GM23338 (cell line): ENCODE measurements around the gene CLK3. TPM values are rescaled to one million over a fixed set of nuclear protein-coding genes. Genes with fewer than 3 reads are reported as not detected.

ENCODE experiments used
- ATAC-seq: fragments of 200-7000 bp; cut with Tn5 transposase; 3 replicates; pipeline ENCODE4 v1.9.1; 2020
- DNase-seq: peaks from one replicate; pipeline ENCODE4 v3.0.0-alpha.2; 2015; ENCODE audit warnings: low spot score
- H2AFZ ChIP-seq: fragments of 200-600 bp; sonication (generic); 2 replicates; pipeline ENCODE4 v1.8.0; 2016; ENCODE audit warnings: antibody characterized with exemption, mild to moderate bottlenecking, moderate library complexity
- H3F3A ChIP-seq: fragments of 200-600 bp; sonication (generic); replicated peaks from 2 replicates; pipeline ENCODE4 v1.8.0; 2017; ENCODE audit warnings: antibody characterized with exemption, mixed run types, low read depth
- H3K27ac ChIP-seq: fragments of 200-600 bp; sonication (generic); 2 replicates; pipeline ENCODE4 v1.6.1; 2016; ENCODE audit warnings: low read depth
- H3K27me3 ChIP-seq: fragments of 200-600 bp; sonication (generic); 2 replicates; pipeline ENCODE4 v1.8.0; 2016; ENCODE audit warnings: mild to moderate bottlenecking, mixed run types, moderate library complexity; ENCODE audit not compliant: insufficient read depth
- H3K36me3 ChIP-seq: fragments of 200-600 bp; sonication (generic); 2 replicates; pipeline ENCODE4 v1.8.0; 2016; ENCODE audit warnings: mild to moderate bottlenecking; ENCODE audit not compliant: insufficient read depth
- H3K4me1 ChIP-seq: fragments of 200-600 bp; sonication (generic); 2 replicates; pipeline ENCODE4 v1.8.0; 2016; ENCODE audit warnings: mild to moderate bottlenecking, moderate library complexity; ENCODE audit not compliant: insufficient read depth
- H3K4me2 ChIP-seq: fragments of 200-600 bp; sonication (generic); 2 replicates; pipeline ENCODE4 v1.7.1; 2017; ENCODE audit warnings: mixed run types
- H3K4me3 ChIP-seq: fragments of 200-600 bp; sonication (generic); 2 replicates; pipeline ENCODE4 v1.6.1; 2016; ENCODE audit warnings: mixed run types
- H3K79me2 ChIP-seq: fragments of 200-600 bp; sonication (generic); replicated peaks from 2 replicates; pipeline ENCODE4 v1.8.0; 2017; ENCODE audit warnings: mild to moderate bottlenecking; ENCODE audit not compliant: insufficient read depth
- H3K9me2 ChIP-seq: fragments of 200-600 bp; sonication (generic); 2 replicates; pipeline ENCODE4 v1.8.0; 2017; ENCODE audit not compliant: insufficient read depth
- H4K20me1 ChIP-seq: fragments of 200-600 bp; sonication (generic); replicated peaks from 2 replicates; pipeline ENCODE4 v1.8.0; 2017; ENCODE audit warnings: mild to moderate bottlenecking; ENCODE audit not compliant: insufficient read depth
- H3K27ac Mint-ChIP-seq: 2 replicates; pipeline ENCODE4 v1.8.0; 2020; ENCODE audit warnings: inconsistent platforms, mild to moderate bottlenecking, moderate library complexity, mixed read lengths
- H3K27me3 Mint-ChIP-seq: 3 replicates; pipeline ENCODE4 v1.8.0; 2022; ENCODE audit warnings: low read depth, mild to moderate bottlenecking, moderate library complexity, mixed read lengths, inconsistent platforms; ENCODE audit not compliant: insufficient read depth, poor library complexity
- H3K36me3 Mint-ChIP-seq: 3 replicates; pipeline ENCODE4 v1.8.0; 2021; ENCODE audit warnings: low read depth, mild to moderate bottlenecking, inconsistent platforms, moderate library complexity, mixed read lengths
- H3K4me1 Mint-ChIP-seq: 3 replicates; pipeline ENCODE4 v1.8.0; 2020; ENCODE audit warnings: mild to moderate bottlenecking, inconsistent platforms, mixed read lengths
- H3K4me3 Mint-ChIP-seq: 3 replicates; pipeline ENCODE4 v1.8.0; 2021; ENCODE audit warnings: moderate library complexity, mild to moderate bottlenecking, inconsistent platforms, mixed read lengths
- H3K9me3 Mint-ChIP-seq: 3 replicates; pipeline ENCODE4 v1.8.0; 2020; ENCODE audit warnings: moderate library complexity, mild to moderate bottlenecking, inconsistent platforms, mixed read lengths
- CREB1 ChIP-seq: fragments of 250-450 bp; sonication (Bioruptor Pico); IDR thresholded peaks from 2 replicates; pipeline ENCODE4 v1.5.0; 2020; ENCODE audit warnings: low read depth, mild to moderate bottlenecking, moderate library complexity
- CTCF ChIP-seq, 2 experiments: fragments of 200-600 bp in 1 of 2; sonication (generic) in 1 of 2; conservative IDR thresholded peaks; 2 replicates each; pipeline versions ENCODE4 v1.5.1 to v1.6.1; 2016 to 2017; ENCODE audit warnings: antibody characterized with exemption in 2 of 2, low read depth in 2 of 2, mild to moderate bottlenecking in 2 of 2, moderate library complexity in 1 of 2
- ETS1 ChIP-seq: IDR thresholded peaks from 2 replicates; pipeline ENCODE4 v1.6.1; 2016; ENCODE audit warnings: antibody characterized with exemption
- EZH2 ChIP-seq: fragments of 200-600 bp; sonication (generic); IDR thresholded peaks from one replicate; pipeline ENCODE4 v1.8.0; 2017; ENCODE audit warnings: antibody characterized with exemption, mild to moderate bottlenecking, low read depth; ENCODE audit not compliant: unreplicated experiment
- EZH2phosphoT487 ChIP-seq: fragments of 200-600 bp; sonication (generic); IDR thresholded peaks from one replicate; pipeline ENCODE4 v1.8.1; 2018; ENCODE audit warnings: antibody characterized with exemption; ENCODE audit not compliant: unreplicated experiment
- JUNB ChIP-seq: IDR thresholded peaks from one replicate; pipeline ENCODE4 v1.6.1; 2016; ENCODE audit warnings: antibody characterized with exemption; ENCODE audit not compliant: unreplicated experiment
- NANOG ChIP-seq: IDR thresholded peaks from 2 replicates; pipeline ENCODE4 v1.6.1; 2016; ENCODE audit warnings: antibody characterized with exemption, borderline replicate concordance
- POLR2AphosphoS5 ChIP-seq: IDR thresholded peaks from 2 replicates; pipeline ENCODE4 v1.6.1; 2016; ENCODE audit warnings: antibody characterized with exemption, low read depth
- REST ChIP-seq: IDR thresholded peaks from one replicate; pipeline ENCODE4 v1.6.1; 2018; ENCODE audit warnings: antibody characterized with exemption; ENCODE audit not compliant: unreplicated experiment
- STAT1 ChIP-seq: IDR thresholded peaks from one replicate; pipeline ENCODE4 v1.6.1; 2016; ENCODE audit warnings: antibody characterized with exemption; ENCODE audit not compliant: unreplicated experiment
- ZNF114 ChIP-seq: fragments of 250-450 bp; sonication (Bioruptor Pico); IDR thresholded peaks from 2 replicates; pipeline ENCODE4 v1.5.0; 2020; ENCODE audit warnings: mild to moderate bottlenecking, moderate library complexity
- ZNF331 ChIP-seq: fragments of 250-450 bp; sonication (Bioruptor Pico); IDR thresholded peaks from 2 replicates; pipeline ENCODE4 v1.5.0; 2020; ENCODE audit warnings: low read depth, mild to moderate bottlenecking, moderate library complexity
- polyA plus RNA-seq: library from polyadenylated mRNA; unstranded; fragments of >200 nt; fragmentation: Nextera tagmentation; extraction: Ambion mirVana; gene quantifications from 2 replicates; pipeline ENCODE4 v1.2.1, GENCODE V29; 2016
- total RNA-seq: library from RNA; depleted of rRNA; stranded (reverse); fragments of >200 nt; shearing (Covaris generic); gene quantifications from 2 replicates; pipeline ENCODE4 v1.2.3, GENCODE V29; 2014

CLK3 gene
- total and polyA plus RNA-seq, 2 experiments from 2014 or later, result 40.7 to 67.7 TPM

GRCh38 chr15:74633781-74634180 lies 18.1 kb downstream of the CLK3 start:
- no peak for ATAC-seq
- Histone ChIP-seq H3K4me3 (no peak overlapping the region), H4K20me1 (peaks cover 10% of the 10 kb centered on the region), H3K27ac (no peak overlapping the region), H3K9me2 (no peaks in the 10 kb centered on the region), H3K4me1 (no peaks in the 10 kb centered on the region), H3F3A (0 out of 2 replicates have a peak, but pooled peaks cover 7% of the 10 kb centered on the region), H2AFZ (no peak overlapping the region), H3K4me2 (no peak overlapping the region), H3K36me3 (peaks cover 13% of the 10 kb centered on the region; the same call in 1 of the 2 replicates), H3K27me3 (no peaks in the 10 kb centered on the region), H3K79me2 (0 out of 2 replicates have a peak, but pooled peaks cover 5% of the 10 kb centered on the region)
- Mint-ChIP-seq H3K4me3 (no peak overlapping the region), H3K27ac (no peak overlapping the region), H3K27me3 (peaks cover 9% of the 10 kb centered on the region), H3K9me3 (no peaks in the 10 kb centered on the region), H3K36me3 (peaks cover 29% of the 10 kb centered on the region), H3K4me1 (no peaks in the 10 kb centered on the region)
- DNase-seq, result no peak
- TF ChIP-seq EZH2 (no peak), POLR2AphosphoS5 (no peak), NANOG (no peak), CTCF (conservative IDR thresholded peaks at IDR 0.05; ENCODE audit: low read depth in 2 of 2) (no peak; a peak in 1 of 4 replicates), ETS1 (no peak), CREB1 (CRISPR knock-in tag) (no peak), ZNF114 (CRISPR knock-in tag) (no peak), REST (no peak), EZH2phosphoT487 (no peak), ZNF331 (CRISPR knock-in tag) (no peak), STAT1 (no peak), JUNB (no peak)
